ENCODE results near the gene LMNB1.
A peak's percentile ranks its signal among the peaks of the same experiment; 100 is the strongest.
"Not testable (repeated sequence)": the region's sequence is repeated elsewhere in the genome, so short reads cannot be mapped to it uniquely, and the experiment has no call there.

The LMNB1 gene, protein sequence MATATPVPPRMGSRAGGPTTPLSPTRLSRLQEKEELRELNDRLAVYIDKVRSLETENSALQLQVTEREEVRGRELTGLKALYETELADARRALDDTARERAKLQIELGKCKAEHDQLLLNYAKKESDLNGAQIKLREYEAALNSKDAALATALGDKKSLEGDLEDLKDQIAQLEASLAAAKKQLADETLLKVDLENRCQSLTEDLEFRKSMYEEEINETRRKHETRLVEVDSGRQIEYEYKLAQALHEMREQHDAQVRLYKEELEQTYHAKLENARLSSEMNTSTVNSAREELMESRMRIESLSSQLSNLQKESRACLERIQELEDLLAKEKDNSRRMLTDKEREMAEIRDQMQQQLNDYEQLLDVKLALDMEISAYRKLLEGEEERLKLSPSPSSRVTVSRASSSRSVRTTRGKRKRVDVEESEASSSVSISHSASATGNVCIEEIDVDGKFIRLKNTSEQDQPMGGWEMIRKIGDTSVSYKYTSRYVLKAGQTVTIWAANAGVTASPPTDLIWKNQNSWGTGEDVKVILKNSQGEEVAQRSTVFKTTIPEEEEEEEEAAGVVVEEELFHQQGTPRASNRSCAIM

GRCh38 chr5:126776499-126777256, at the start of gene LMNB1:
LMNB1 (plus strand) TSS chr5:126777136; CDS start chr5:126777509, 373 bp downstream.
- peak; percentile 91 for DNase-seq

GRCh38 chr5:126732716-126733115, 44.2 kb upstream of the LMNB1 start:
- no peak for DNase-seq

DNA sequence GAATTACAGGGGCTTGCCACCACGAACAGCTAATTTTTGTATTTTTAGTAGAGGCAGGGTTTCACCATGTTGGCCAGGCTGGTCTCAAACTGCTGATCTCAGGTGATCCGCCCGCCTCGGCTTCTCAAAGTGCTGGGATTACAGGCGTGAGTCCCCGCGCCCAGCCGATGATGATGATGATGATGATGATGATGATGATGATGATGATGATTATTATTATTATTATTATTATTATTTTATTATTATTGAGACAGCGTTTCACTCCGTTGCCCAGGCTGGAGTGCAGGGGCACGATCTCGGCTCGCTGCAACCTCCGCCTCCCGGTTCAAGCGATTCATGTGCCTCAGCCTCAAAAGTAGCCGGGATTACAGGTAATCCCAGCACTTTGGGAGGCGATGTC, 42.4 kb upstream of the LMNB1 start:
- DNase-seq: not testable (repeated sequence)

GRCh38 chr5:126736141-126736540, 40.8 kb upstream of the LMNB1 start:
- DNase-seq: no peak

DNA sequence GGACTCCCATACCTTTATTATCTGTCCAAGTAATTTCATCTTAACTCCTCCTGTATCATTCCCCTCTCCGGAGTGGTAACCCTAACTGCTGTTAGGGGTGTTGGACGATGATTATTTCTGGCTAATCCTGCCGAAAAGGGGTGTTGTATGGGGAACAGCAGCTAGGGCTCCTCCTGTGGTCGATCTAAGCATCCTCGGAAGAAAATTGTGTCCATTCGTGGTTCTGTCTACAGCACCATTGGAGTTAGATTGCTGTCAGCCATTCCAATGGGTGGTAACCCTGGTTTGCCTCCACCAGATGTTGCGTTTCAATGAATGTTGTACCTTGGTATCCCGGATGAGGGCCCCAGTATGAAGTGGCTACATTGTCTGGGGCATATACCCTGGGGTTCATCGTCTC, 35.6 kb upstream of the LMNB1 start:
- DNase-seq: no peak

GRCh38 chr5:126742425-126742824, 34.5 kb upstream of the LMNB1 start:
- DNase-seq: no peak

DNA sequence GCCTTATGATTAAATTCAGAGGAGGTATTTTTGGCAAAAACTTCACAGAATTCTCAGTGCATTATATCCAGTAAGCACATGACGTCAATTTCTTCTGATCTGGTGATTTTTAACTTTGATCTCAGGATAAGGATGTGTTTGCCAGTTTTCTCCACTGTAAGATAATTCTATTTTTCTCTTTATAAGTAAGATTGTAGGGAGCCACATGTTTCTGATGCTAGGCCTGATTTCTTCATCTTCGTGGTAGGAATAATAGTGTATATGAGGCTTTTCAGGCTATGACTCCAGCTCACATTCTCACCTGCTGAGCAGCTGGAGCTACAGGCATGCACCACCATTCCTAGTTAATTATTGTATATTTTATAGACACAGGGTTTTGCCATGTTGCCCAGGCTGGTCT, 32.1 kb upstream of the LMNB1 start:
- no peak for DNase-seq

- no peak for DNase-seq
Measured at GRCh38 chr5:126745259-126745992, 31.5 kb upstream of the LMNB1 start.

DNA sequence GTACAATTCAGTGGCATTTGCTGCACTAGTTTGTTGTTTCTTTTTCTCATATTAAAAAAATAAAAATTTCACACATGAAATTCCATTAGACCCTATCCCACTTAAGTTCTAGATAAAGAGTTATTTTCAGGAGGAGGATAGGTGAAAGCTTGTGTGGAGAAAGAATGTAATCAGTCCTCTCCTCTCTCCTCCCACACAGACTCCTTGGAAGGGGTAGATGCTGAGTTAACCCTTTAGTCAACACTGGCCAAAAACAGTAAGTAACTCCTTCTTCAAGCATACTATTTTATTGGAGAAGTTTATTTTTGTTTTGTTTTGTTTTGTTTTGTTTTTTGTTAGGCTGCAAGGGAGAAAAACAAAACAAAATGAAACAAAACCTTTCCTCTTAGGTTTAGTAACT, 30.6 kb upstream of the LMNB1 start:
- DNase-seq: no peak

- no peak for DNase-seq
Measured at GRCh38 chr5:126752081-126752785, 24.7 kb upstream of the LMNB1 start.

DNA sequence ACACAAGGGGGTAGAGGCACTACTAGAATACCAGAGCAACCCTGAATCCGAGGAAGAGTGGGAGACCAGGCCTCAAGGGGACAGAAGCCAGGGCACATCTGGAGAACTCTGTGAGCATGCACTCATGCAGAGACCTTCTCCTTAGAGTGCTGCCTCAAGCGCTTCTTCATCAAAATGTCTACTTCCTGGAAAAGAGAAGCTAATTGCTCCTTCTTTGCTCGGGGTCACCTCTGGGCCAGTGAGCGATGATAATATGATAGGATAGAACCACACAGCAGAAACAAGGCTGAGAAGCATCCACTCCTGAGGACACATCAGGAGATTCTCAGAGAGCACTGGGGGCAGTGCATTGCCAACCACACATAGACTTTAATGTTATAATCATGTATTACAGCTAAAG, 23.7 kb upstream of the LMNB1 start:
- DNase-seq: no peak

DNA sequence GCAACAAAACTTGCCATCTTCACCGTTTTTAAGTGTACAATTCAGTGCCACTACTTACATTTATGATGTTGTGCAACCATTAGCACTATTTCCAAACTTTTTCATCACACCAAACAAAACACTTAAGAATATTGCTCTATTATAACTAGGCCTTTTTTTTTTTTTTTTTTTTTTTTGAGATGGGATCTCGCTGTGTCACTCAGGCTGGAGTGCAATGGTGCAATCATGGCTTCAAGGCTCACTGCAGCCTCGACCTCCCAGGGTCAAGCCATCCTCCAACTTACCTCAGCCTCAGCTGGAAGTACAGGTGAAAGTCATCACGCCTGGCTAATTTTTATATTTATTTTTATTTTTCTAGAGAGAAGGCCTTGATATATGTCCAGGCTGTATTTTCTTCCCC, 22.3 kb upstream of the LMNB1 start:
- no peak for DNase-seq

GRCh38 chr5:126755593-126755992, 21.3 kb upstream of the LMNB1 start:
- no peak for DNase-seq

DNA sequence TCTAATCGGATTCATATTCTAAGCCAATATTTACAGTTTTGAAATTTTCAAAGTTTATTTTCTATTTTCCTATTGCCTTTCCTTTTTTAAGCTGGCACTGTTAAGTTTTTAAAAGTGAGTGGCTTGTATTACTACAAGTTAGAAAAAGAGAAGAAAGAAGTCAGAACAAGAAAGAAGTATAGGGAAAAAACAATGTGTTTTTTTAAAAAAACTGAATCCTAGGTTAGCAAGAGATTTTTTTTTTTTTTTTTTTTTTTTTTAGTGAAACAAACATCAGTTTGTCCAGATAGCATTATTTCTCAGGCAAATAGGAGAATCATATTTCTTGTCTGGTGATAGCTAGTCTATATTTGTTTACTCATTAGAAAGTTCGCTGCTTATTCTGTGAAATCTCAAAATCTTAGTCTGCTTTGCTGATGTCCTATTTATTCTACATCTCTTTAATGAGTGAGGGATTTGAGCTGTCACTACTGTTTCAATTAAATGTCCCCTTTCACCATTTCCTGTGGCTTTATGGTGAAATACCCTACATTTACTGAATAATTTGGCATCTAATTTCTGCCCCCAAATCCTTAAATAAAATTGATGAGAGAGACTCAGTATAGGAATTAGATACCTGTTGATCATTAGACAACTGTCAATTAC, 19.1 kb upstream of the LMNB1 start:
- DNase-seq: no peak

DNA sequence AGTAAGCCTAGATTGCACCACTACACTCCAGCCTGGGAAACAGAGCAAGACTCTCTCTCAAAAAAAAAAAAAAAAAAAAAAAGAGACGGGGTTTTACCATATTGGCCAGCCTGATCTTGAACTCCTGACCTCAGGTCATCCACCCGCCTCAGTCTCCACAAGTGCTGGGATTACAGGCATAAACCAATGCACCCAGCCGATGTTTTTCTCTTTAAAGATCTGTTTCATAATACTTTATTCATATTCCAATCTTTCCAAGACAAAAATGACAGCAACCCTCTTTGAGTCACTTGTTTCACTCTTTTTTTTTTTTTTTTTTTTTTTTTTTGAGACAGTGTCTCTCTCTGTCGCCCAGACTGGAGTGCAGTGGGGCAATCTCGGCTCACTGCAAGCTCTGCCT, 13.6 kb upstream of the LMNB1 start:
- DNase-seq: no peak

DNA sequence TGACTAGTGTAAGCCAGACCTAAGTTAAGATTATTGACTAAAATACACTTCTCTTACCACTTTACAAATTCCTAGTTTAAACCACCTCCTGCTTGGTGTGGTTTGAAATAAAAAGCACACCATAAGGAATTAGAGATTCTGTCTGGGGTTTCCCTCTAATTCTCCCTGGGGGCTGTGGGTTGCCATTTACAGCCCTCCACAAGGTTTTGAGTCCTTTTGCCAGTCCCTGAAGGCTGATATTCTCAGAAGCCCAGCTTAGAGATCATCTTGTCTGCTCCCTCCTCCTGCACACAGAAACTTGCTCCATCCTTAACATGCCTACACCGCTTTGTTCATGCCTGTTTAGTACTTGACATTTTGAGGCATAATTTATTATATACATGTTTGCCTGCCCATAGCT, 7.2 kb upstream of the LMNB1 start:
- DNase-seq: no peak

DNA sequence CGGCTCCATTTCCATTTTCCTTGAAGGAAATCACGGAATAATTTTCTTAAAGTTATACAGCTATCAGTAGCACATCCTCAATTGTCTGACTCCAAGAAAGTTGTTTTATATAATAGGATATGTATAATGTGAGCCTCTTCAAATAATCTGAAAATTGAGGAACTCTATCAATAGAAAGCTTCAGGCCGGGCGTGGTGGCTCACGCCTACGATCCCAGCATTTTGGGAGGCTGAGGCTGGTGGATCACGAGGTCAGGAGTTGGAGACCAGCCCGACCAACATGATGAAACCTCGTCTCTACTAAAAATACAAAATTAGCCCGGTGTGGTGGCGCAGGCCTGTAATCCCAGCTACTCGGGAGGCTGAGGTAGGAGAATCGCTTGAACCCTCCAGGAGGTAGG, 3.4 kb upstream of the LMNB1 start:
- DNase-seq: not testable (repeated sequence)

DNA sequence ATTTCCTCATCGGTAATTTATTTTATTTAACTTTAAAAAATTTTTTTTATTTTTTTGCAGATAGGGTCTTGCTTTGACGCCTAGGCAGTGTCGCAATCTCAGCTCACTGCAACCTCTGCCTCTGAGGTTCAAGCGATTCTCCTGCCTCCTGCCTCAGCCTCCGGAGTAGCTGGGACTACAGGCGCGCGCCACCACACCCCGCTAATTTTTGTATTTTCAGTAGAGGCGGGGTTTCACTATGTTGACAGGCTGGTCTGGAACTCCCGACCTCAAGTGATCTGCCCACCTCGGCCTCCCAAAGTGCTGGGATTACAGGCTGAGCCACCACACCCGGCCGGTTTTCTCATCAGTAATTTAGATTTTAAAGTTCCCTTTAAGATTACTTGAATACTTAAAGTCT, 2.3 kb upstream of the LMNB1 start:
- not testable (repeated sequence) for DNase-seq

DNA sequence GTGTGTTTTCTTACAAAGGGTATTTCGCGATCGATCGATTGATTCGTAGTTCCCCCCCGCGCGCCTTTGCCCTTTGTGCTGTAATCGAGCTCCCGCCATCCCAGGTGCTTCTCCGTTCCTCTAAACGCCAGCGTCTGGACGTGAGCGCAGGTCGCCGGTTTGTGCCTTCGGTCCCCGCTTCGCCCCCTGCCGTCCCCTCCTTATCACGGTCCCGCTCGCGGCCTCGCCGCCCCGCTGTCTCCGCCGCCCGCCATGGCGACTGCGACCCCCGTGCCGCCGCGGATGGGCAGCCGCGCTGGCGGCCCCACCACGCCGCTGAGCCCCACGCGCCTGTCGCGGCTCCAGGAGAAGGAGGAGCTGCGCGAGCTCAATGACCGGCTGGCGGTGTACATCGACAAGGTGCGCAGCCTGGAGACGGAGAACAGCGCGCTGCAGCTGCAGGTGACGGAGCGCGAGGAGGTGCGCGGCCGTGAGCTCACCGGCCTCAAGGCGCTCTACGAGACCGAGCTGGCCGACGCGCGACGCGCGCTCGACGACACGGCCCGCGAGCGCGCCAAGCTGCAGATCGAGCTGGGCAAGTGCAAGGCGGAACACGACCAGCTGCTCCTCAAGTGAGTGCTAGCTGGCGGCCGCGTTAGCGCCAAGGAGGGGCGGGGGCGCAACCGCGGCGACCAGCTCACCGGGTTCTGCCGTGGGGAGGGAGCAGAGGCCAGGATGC, 480 bp downstream of the LMNB1 start:
- peak; percentile 69 for DNase-seq

GRCh38 chr5:126777975-126778674, 1.2 kb downstream of the LMNB1 start:
- DNase-seq: peak; percentile 95
